Embryonic facial prominence (tissue), 1 donor: Measurements from ENCODE around the gene BTAF1.
"Not testable (repeated sequence)": the region's sequence is repeated elsewhere in the genome, so short reads cannot be mapped to it uniquely, and the experiment has no call there.

Experiments used
- DNase-seq: peaks from one replicate; pipeline ENCODE4 v3.0.0-alpha.2; 2016; ENCODE audit errors: extremely low spot score

Gene BTAF1

DNA sequence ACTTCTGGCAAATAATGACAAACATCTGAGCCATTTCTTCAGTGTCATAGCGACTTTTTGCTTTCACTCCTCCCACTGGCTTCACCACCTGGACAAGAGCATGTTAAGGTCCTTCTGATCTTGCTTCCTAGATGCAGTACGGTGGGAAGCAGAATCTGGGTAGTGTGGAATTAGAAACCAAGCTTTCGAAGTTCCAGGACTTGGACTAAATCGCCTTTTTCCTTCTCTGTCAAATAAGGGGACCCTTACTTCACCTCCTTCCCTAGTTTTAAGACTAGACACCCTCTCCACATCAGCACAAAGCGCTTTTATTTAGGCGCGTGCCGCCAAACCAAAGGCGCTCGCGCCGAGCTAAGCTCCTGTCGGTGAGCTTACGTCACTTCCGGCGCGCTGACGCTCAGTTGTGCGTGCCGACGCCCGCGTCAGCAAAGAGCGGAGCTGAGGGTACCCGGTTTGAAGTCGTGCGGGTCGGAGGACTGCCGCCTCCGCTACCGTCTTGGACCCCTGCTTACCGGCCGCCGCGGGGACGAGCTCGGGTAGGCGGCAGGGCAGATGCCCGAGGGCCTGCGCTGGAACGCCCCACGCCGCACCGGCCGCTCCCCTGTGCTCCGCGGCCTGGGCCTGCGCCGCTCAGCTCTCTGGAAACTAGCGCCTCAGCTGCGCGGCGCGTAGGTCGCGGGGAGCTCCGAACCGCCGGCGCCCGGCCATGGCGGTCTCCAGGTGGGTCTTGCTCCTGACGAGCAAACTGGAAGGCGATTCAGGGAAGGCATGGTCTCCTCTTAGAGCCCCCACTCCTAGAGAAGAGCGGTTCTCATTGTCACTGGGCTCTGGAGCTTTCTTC is at the start of gene BTAF1:
Gene BTAF1, plus strand, starts transcription at position 400 of the 841 bp plus-strand sequence. Its CDS starts 307 bp downstream, at position 707.
- peak; percentile 91 for DNase-seq

DNA sequence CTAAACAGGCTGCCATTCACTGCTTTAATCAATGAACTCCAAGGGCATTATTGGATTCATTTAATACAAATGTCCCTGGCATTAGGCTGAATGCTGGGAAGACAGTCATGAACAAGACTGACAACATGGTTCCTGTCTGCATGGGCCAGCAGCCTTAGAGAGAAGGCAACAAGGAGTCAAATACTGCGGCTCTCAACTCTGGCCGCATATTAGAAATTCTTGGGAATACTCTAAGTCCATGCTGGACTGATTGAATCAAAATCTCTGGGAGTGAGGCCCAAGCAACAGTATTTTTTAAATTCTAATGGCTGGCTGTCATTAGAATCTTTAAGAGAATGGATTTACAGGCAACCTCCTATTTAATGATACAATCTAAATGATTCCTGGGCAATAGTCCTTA is 48.4 kb upstream of the BTAF1 start:
- no peak for DNase-seq

DNA sequence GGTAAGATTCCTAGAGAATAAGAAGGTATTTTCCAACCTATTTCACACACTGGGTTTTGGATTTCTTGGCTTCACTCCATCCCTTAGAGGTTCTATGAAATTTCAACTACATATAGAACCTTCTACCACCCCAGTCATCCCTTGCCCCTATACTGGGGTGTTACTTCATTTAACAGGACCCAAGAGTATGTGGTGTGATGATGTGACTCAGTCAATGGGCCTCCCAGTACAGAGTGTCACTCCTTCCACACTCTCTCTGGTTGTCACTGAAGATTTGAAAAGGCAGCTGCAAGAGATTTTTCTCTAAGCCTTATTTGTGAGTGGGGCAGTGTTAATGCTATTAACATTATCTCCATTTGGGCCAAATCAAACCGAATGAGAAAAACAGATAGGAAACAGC is 47.8 kb upstream of the BTAF1 start:
- no peak for DNase-seq

DNA sequence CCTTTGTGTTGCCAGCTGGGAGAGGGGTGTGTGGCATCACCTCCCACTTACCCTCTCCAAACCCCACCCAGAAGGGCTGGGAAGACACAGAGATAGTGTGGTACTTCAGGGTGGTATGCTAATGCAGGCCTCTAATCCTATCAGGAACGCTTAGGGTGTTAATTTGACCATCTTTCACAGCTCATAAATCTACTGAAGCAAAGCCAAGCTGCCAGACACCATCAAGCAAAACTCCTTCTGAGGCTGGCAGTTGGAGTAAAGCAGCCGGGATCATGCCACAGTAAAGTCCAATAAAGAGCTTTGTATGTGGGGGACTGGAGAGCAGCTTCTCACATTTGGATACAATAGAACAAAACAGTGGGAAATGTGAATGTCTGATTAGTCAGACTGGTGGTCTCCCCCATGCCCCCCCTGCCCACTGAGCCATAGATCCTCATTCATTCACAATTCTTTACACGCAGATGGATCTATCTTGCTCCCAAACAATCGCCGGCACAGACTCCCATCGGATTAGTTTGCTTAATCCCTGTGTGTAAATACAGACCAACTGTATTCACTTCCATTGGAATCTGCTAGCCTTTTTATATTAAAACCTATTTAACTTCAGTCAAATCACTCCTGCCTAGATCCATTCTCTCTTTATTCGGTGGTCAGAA is 43.9 kb upstream of the BTAF1 start:
- no peak for DNase-seq

DNA sequence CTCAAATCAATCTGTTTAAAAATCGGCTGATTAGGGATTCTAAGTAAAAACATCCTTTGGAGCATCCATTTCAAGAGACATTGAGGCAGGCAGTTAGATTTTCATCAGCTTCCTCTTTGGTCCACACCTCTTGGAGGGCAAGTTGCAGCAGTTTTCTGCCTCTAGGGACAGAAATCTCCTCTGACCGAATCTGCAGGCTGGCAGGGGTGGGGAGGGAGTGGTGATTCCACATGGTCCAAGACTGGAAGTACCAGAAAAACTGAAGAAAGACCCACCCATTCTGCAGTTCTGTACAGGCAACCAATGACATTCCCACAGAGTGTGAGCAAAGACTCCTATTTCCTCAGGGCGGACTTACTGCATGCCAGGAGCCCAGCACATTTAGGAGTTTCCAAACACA is 43.3 kb upstream of the BTAF1 start:
- DNase-seq: no peak

DNA sequence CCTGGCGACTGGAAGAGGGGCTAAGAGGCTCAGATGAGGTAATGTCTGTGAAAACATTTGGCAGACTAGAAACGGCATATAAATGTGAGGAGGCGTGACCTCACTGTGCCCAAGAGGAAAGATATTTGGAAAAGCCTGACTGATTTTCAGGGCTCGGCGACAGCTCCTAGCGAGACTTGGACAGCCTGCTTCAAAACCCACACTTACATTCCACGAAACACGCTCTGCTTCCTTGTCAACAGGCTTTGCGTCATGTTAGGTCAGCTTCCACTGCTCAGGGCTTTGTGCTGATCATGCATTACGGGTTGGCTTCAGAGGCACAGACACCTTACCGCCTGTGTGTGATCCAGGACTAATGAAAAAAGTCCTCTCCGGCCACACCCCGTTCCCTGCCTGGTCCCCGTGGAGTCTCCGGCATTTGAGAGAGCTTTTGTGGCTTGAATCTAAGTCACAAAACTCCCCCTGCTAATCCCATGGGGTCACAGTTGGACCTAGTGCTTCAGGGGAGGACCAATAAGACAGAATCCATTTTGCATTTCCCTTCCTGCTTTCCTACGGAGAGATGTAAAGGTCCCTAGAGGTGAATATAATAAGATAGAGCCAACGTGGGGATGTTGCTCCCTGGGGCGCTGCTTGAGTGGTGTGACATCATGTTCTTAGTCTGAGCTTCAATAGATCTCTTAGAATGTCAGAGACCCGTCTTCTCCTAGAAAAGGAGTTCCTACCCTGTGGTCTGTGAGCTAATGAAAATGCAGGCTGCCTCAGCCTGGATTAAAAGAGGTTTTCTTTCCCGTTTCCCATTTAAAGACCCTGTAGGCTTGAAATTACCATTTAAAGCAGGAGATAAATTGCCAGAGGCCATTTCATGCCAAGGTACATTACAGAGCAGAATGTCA is 39.8 kb upstream of the BTAF1 start:
- peak; percentile 34 for DNase-seq

DNA sequence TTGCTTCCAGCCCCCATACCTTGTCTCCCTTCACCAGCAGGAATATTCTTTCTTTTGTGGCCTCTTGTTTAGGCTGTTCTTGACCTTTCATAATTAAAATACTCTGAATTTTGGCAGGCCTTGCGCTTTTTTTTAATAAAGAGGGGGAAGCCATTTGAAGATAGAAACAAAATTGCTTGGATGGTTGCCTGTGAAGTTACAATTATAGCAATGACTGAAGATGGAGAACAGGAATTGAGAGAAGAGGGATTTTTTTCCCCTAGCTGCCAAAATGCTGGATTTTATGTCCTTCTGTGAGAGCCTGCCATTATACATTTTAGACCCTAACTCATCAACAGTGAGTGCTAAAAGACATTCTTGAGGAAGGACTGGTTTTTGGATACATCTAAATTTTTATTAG is 39.0 kb upstream of the BTAF1 start:
- no peak for DNase-seq

DNA sequence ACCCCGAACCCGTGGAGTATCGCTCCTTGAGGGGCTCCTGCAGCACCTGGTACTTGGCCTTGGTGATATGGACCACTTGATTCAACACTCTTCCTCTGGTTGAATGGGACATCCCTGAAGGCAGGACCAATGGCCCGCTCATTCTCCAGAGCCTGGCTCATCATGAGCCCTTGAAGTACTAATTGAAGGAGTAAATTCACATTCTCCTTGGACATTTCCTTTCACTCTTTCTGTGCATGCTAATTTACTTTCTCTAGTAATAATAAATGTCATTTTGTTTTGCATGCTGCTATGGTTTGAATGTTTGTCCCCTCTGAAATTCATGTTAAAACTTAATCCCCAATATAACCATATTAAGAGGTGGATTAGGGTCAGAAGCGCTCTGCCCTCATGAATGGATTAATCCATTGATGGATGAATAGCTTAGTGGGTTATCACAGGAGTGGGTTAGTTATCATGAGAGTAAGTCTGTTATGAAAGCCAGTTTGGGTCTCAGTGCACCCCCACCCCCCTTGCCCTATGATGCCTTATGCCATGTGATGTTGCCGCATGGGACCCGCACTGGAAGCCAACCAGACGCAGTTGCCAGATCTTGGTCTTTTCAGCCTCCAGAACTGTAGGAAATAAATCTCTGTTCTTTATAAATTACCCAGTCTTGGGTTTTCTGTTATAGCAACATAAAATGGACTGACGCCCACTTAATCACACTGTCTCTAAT is 38.0 kb upstream of the BTAF1 start:
- no peak for DNase-seq

DNA sequence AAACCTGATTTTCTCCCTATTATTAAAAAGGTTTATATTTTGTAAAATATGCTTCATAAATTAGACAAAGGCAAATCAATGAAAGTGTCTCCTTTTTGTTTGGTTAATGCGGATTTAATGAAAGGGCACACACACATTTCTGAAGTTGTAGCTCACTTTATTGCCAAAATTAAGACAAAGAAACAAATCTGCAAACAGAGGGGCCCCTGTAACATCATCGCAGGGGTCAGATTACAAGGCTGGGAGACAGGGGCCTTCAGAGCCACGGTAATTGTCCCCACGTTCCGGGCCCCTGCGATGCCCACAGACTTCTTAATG is 36.7 kb upstream of the BTAF1 start:
- no peak for DNase-seq

DNA sequence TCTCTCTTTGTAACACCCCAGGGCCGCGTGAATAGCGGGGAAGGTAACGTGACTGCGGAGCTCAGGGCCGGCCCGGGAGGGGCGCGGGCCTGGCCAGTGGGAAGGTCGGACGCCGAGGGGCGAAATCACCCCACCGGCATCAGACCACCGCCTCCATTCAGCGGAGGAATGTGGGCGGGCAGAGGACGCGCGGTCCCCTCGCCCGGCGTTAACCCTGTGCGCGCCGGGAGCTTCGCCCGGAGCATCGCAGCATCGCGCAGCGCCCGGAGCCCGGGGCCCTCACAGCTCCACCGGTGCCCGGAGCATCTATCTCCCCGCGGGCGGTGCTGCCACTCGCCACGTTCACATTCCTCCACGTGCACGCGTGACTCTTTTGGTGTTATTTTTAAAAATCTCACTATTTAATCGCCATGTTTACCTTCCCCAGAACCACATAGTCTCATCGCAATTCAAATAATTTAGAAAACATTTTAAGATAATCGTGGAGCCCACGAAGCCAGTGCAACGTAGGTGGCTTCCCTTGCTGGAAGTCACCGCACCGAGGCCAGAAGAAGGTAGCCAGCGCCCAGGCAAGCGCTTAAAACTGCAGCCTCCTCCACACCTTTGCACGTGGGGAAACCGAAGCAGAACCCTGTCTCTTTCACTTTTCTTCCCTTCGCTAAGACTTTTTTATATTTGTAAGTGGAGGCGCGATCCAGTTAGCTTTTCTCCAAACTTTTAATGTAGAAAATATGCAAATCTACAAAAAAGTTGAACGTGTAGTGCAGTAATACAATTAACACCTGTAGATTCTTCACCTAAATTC is 36.1 kb upstream of the BTAF1 start:
- DNase-seq: peak; percentile 54

DNA sequence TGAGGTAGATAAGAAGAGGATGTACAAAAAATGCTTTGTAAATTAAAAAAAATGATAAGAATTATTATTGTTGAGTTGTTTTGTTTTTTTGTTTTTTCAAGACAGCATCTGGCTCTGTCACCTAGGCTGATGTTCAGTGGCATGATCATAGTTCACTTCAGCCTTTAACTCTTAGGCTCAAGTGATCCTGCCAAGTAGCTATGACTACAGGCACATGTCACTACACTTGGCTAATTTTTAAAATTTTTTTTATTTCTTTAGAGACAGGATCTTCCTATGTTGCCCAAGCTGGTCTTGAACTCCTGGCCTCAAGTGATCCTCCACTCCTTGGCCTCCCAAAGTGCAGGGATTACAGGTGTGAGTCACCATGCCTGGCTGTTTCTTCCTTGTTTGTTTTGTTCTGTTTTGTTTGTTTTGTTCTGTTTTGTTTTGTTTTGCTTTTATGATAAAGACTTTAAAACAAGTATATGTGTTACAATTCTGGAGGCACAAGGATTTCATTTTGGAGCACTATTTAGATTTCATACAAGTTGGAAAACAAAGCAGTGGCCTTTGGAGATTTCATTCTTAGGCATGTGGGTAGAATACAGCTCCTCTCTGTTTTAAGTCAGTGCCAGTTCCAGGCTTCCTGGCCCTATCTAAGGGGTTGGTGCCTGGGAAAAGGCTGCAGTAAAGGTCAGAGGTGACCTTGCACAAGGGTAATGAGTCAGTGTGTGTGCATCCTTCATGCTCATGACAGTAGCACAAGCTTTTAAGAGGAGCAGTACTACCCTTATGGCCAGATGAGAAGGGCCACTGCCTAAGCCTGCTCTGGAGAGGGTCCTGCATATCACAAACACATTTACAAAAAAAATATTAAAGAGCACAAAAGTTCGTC is 32.2 kb upstream of the BTAF1 start:
- DNase-seq: no peak

DNA sequence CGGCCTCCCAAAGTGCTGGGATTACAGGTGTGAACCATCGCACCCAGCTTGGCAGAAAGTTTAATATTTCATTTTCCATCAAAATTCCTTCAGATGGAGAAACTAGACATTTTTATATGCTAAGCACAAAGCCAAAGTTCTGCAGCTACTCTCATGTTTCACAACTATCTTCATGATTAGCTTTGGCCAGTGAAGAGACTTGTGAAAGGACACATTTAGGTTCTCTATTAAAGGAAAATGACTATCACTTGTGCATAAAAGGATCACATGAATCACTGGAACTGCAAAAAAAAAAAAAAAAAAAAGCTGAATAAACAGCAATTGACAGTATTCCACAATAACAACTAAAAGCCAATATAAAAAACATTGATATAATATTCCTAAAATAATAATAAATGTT is 30.5 kb upstream of the BTAF1 start:
- DNase-seq: no peak

DNA sequence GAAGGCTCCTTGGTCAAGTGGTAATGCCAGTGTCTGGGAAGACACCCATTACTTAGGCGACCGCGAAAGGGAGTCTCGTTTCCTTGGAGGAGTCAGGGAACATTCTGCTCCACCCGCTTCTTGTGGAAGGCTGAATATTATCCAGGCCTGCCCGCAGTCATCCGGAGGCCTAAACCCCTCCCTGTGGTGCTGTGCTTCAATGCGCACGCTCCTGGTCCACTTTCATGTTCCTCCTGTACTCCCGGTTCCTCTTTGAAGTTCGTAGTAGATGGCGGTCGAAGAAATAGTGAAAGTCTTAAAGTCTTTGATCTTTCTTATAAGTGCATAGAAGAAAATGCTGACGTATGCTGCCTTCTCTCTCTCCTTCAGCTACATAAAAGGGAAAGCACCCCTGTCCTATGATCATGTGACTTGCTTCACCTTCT is 29.3 kb upstream of the BTAF1 start:
- not testable (repeated sequence) for DNase-seq

DNA sequence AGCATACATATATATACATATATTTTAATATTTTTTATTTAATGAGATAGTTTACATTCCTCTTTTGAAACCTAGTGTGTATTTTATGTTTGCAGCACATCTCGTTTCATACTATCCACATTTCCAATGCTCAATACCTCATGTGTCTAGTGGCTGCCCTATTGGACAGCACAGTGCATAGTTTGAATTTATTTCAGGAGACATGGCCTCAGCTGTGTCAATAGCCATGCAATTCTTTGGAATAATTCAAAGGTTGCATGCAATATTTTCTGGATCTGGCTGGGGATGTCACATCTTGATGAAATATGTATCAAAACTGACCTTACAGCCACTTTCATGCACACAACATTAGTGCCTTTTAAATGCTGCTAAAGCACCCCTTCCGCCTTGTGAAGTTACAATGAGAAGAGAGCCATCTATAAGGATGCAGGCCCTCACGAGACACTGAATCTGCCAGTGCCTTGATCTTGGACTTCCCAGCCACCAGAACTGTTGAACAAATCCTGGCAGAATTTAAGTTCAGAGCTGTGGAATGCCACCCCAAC is 27.3 kb upstream of the BTAF1 start:
- no peak for DNase-seq

DNA sequence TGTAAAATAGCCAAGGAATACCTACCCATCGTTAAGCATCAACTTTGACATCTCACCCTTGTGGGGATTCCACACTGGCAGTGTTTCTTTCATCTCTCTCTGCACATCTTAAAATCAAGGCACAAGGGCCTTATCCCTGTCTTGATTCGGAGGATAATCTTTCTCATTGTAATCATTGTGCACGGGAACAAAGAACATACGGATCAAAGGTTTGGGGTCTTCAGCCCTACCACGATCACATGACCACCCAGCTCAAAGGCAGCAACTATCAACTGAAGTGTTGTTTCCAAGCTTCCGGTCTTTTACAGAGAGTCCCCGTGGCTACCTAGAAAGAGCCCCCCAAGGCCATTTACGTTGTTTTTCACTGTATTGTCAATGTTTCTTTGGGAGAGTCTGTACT is 26.1 kb upstream of the BTAF1 start:
- no peak for DNase-seq

DNA sequence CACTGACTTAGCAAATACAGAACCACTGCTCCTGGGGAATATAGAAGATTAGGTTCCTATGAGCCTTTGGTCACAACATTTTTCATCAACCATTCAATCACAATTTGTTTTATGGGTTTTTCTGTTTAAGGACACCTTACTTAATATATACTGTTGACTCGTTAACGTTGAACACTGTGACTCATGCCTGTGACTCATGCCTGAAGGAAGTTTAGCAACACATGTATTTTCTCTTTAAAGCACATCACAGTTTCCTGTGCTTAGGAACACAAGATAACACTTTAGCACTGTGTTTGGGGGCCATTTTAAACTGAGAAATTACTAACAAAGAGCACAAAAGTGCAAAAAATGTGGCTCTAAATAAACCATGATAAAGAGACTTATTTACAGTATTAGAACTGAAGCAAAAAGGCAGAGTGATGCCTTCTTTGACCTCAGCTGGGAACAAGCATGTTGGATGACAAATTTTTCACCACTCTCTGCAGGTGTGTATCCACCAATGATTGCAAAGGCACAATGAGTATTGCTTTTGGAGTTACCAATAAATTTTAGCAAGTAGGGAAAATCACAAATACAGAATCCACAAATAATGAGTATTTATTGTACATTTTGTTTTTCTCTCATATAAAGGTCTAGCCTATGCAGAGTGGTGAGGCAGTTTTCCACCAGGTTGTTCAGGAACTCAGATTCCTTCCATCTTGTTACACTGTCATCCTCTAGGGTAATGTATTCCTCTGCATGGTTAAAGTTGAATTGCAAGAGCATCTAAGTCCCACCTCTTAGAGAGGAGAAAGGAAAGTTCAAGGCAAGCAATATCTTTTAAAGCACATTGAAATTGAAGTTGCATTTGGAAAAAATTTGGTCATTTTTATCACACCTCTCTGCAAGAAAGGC is 21.5 kb upstream of the BTAF1 start:
- DNase-seq: no peak

DNA sequence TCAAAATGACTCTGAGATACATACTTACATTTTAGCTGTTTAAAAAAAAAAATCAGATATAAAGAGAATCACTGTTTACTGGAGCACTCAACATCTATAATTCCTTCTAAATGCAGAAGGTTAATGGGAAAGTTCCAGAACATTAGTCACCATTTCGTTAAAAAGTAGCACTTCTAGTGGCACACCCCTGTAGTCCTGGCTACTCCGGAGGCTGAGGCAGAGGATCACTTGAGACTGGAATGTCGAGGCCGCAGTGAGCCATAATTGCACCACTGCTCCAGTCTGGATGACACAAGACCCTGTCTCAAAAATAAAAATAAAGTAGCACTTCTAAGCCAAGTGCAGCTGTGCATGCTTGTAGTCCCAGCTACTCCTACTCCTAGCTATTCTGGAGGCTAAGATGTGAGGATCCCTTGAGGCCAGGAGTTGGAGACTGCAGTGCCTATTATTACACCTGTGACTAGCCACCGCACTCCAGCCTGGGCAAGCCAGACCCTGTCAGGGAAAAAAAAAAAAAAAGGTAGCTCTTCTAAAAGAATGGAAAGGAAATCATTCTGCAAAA is 16.5 kb upstream of the BTAF1 start:
- DNase-seq: no peak

DNA sequence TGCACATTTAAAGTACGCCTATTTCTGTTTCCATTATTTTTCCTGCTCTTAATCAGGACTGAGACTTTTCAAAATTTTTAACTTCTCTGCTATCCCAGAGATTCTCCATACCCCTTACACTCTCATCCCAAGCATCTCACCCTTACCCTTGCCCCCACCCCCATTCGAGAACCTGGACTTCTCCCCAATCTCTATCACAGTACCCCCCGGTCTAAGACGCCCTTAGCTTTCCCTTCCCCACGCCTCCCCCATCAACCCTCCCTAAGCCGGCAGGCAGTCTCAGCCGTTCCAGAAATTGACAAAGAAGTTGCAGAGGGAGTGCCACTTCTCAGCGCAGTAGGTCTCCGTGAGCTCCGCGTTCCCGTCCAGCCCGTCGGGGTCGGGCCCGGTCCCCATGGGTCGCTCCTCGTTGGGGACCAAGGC is 15.6 kb upstream of the BTAF1 start:
- DNase-seq: no peak
